ENCODE measurements around the gene ZNF746. TPM values are rescaled to one million over a fixed set of nuclear protein-coding genes. Genes with fewer than 3 reads are reported as not detected.
A peak's percentile ranks its signal among the peaks of the same experiment; 100 is the strongest.

ZNF746 gene
- polyA plus RNA-seq, 1 donor (not counting 4 experiments of a cell fraction or from before 2014, with no cell fraction given), result 7.0 TPM

GRCh38 chr7:149469806-149470205 lies 27.8 kb downstream of the ZNF746 start:
- FAIRE-seq, result no peak
- dilution Hi-C loops (cut with MboI; ENCODE audit: extremely low pct_ligation_motif_present, low sequenced_read_pairs), result no loop called here

GRCh38 chr7:149468208-149468607 lies 29.4 kb downstream of the ZNF746 start:
- Histone ChIP-seq H4K20me1 (ENCODE audit: control insufficient read depth, extremely low read depth, insufficient read depth, low read length) (no peaks in the 10 kb centered on the region), H3K36me3 (ENCODE audit: control insufficient read depth in 2 of 2, extremely low read depth in 1 of 2, insufficient read depth in 2 of 2, low read length in 2 of 2) (peaks cover 0 to under 1% of the 10 kb centered on the region in 2 experiments), H3K4me3 (ENCODE audit: control insufficient read depth in 2 of 3, extremely low read depth in 1 of 3, insufficient read depth in 2 of 3, low read depth in 1 of 3, low read length in 3 of 3) (no peak overlapping the region), H3K9me3 (ENCODE audit: control insufficient read depth, low read depth, low read length) (no peaks in the 10 kb centered on the region), H3K4me2 (ENCODE audit: control insufficient read depth, extremely low read depth, insufficient read depth, low read depth, low read length) (no peak overlapping the region), H3K79me2 (ENCODE audit: control insufficient read depth, insufficient read depth, low read length) (no peaks in the 10 kb centered on the region), H3K27me3 (ENCODE audit: control insufficient read depth, extremely low read depth, insufficient read depth, low read length) (no peaks in the 10 kb centered on the region), H3K9me1 (ENCODE audit: control insufficient read depth, extremely low read depth, insufficient read depth, low read length) (no peaks in the 10 kb centered on the region), H3K27ac (ENCODE audit: control insufficient read depth, insufficient read depth, low read length) (no peak overlapping the region), H2AFZ (ENCODE audit: control insufficient read depth, low read length) (no peak overlapping the region), H3K4me1 (ENCODE audit: control insufficient read depth, extremely low read depth, insufficient read depth, low read length) (no peaks in the 10 kb centered on the region), H3K9ac (ENCODE audit: control insufficient read depth, extremely low read depth, insufficient read depth, low read length) (no peak overlapping the region)
- FAIRE-seq (no peak), DNase-seq (ENCODE audit: low read depth, low spot score) (no peak)
- TF ChIP-seq EZH2 (IDR thresholded peaks at IDR 0.05; ENCODE audit: low read length) (no peak), CTCF (optimal IDR thresholded peaks at IDR 0.05 in 1 of 3, IDR thresholded peaks at IDR 0.05 in 1 of 3, conservative IDR thresholded peaks at IDR 0.05 in 1 of 3; ENCODE audit: extremely low read depth in 1 of 3, insufficient read depth in 2 of 3, low read length in 3 of 3) (peak in 1 of 3 experiments; percentile 14)
- dilution Hi-C loops (cut with MboI; ENCODE audit: extremely low pct_ligation_motif_present, low sequenced_read_pairs), result no loop called here

More at GRCh38 chr7:149469806-149470205, 27.8 kb downstream of the ZNF746 start:
- H2AFZ ChIP-seq (ENCODE audit: control insufficient read depth, low read length), result no peak overlapping the region
- no peak for DNase-seq (ENCODE audit: low read depth, low spot score)
- H3K4me1 ChIP-seq (ENCODE audit: control insufficient read depth, extremely low read depth, insufficient read depth, low read length), result no peaks in the 10 kb centered on the region
- TF ChIP-seq EZH2 (IDR thresholded peaks at IDR 0.05; ENCODE audit: low read length) (no peak), CTCF (optimal IDR thresholded peaks at IDR 0.05 in 1 of 3, IDR thresholded peaks at IDR 0.05 in 1 of 3, conservative IDR thresholded peaks at IDR 0.05 in 1 of 3; ENCODE audit: extremely low read depth in 1 of 3, insufficient read depth in 2 of 3, low read length in 3 of 3) (no peak)
- peaks cover 2% of the 10 kb centered on the region for H3K79me2 ChIP-seq (ENCODE audit: control insufficient read depth, insufficient read depth, low read length)
- H3K27ac ChIP-seq (ENCODE audit: control insufficient read depth, insufficient read depth, low read length), result no peak overlapping the region
- no peak overlapping the region for H3K4me2 ChIP-seq (ENCODE audit: control insufficient read depth, extremely low read depth, insufficient read depth, low read depth, low read length)
- H3K9ac ChIP-seq (ENCODE audit: control insufficient read depth, extremely low read depth, insufficient read depth, low read length), result no peak overlapping the region
- no peaks in the 10 kb centered on the region for H3K9me3 ChIP-seq (ENCODE audit: control insufficient read depth, low read depth, low read length)
- no peaks in the 10 kb centered on the region for H3K9me1 ChIP-seq (ENCODE audit: control insufficient read depth, extremely low read depth, insufficient read depth, low read length)
- H3K27me3 ChIP-seq (ENCODE audit: control insufficient read depth, extremely low read depth, insufficient read depth, low read length), result no peaks in the 10 kb centered on the region
- H3K4me3 ChIP-seq (ENCODE audit: control insufficient read depth in 2 of 3, extremely low read depth in 1 of 3, insufficient read depth in 2 of 3, low read depth in 1 of 3, low read length in 3 of 3), result no peak overlapping the region
- H4K20me1 ChIP-seq (ENCODE audit: control insufficient read depth, extremely low read depth, insufficient read depth, low read length), result no peaks in the 10 kb centered on the region
- H3K36me3 ChIP-seq (ENCODE audit: control insufficient read depth in 2 of 2, extremely low read depth in 1 of 2, insufficient read depth in 2 of 2, low read length in 2 of 2), result peaks cover under 1 to 7% of the 10 kb centered on the region in 2 experiments

Measured in keratinocyte (primary cell).